Hepatocyte (in vitro differentiated cells): Measurements from ENCODE around the gene XXYLT1.

Experiments used
- CTCF ChIP-seq: fragments of 200-600 bp; sonication (generic); IDR thresholded peaks from 2 replicates; pipeline ENCODE4 v1.5.1; 2016; ENCODE audit warnings: antibody characterized with exemption, mild to moderate bottlenecking; ENCODE audit not compliant: poor library complexity
- EZH2 ChIP-seq: fragments of 200-600 bp; sonication (generic); IDR thresholded peaks from 2 replicates; pipeline ENCODE4 v1.6.1; 2016; ENCODE audit warnings: antibody characterized with exemption, mild to moderate bottlenecking, borderline replicate concordance

GRCh38 chr3:195153130-195153529, 117.8 kb downstream of the XXYLT1 start:
- TF ChIP-seq CTCF (no peak), EZH2 (no peak)
